ENCODE measurements around the gene LYPD6B.
A peak's percentile ranks its signal among the peaks of the same experiment; 100 is the strongest.

Gene LYPD6B

DNA sequence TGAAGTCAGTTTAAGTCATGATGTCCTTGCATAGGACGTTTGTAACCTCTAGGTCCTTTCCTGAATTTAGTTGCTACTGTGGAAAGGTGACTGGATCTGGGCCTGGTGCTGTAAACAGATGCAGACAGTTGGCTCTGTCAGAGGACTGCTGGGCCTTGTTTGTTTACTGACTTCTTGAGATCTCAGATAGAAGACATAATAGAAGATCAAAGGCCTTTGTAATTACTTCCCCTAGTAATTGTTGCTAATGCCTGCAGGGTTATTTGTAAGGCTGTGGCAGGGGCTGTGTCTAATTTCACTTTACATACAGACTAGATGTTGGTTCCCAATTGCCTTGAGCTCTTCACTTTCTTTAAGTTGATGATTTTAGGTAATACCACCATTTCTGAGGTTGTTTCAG, 42.5 kb downstream of the LYPD6B start:
- no peak for DNase-seq

DNA sequence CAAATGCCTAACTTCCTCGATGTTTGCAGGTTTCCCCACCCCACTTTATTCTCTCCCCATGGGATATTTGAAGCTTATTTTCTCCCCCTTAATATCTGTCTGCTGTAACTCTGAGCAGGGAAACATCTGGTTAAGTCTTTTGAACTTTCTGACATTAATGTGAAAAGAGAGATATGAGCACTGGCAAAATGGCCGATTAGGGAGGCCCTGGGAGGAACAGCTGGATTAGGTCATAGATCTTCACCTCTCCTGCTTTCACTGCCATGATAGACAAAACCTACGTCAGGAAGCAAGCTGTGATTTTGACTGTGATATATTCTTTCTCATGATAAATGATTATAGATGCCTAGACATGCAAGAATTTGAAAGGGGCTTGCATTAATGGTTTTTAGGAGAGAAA, 43.6 kb downstream of the LYPD6B start:
- no peak for DNase-seq

DNA sequence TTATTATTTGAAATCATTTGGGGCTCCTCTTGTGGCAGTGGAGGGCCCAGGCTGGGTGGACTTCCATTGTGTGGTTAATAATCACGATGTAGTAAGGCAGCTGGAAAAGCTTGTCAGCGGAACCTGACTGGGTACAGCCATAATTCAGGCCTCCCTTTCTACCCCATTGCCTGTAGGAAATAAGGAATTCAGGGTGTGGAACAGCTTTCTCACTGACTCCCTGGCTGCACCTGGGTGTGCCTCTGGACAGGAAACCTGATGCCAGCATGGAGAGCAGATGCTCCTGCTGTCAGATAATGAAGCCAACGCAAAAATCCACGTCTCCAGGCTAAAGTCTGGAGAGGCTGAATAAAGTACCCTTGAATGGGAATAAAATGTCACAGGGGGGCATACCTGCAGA, 44.2 kb downstream of the LYPD6B start:
- DNase-seq, result no peak

DNA sequence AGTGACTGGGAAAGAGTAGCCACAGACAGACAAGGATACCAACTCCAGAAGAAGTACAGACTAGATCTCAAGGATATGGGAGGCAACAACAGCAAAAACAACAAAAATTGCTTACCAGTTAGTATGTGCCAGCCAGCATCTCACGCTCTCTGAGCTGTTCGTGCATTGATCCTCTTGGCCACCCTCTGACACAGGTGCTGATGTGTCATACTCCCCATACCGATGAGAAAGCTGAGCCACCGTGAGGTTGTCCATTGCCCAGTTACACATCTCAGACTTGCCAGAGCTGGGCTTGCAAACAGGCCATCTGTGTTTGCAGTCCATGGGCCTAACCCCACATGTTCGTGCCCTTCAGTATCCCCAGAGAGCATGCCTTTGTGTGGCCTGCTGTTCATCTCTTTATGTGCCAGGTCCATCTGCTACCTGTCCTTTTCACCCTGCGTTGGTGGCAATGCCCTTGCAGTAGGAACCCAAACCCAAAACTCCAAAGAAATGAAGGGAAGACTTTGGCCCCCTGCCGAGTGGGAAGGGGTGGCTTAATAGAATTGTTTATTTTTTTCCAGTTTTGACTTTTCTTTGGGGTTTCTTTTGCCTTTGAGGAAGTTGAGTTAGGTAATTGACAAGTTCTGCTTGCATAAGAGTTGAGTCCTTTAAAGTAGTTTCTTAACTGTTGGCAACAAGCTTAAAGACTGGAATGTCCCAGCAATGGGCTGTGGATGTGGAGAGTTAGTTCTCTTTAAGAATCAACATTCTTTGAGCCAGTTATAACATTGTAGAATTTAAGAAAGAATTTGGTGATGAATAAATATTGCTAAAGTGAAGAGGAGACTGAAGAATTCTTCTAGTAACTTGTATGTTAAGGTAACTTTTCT, 46.7 kb downstream of the LYPD6B start:
- peak; percentile 29 for DNase-seq

DNA sequence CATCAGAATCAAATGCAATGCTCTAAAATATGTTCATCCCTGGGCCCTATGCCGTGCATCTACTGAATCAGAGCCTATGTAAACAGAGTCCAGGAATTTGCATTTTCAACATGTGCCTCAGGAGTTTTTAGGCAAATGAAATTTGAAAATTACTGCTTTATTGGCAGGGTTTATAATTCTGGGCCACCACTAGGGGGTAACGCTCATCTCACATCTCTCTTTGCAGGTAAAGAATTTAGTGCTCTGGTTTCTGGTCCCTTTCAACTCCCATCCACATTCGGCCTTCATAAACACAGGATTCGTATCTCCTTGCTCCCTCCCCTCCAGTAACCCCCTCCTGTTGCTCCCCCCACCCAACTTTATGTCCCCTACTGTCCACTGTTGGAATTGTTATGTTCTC, 49.3 kb downstream of the LYPD6B start:
- no peak for DNase-seq

DNA sequence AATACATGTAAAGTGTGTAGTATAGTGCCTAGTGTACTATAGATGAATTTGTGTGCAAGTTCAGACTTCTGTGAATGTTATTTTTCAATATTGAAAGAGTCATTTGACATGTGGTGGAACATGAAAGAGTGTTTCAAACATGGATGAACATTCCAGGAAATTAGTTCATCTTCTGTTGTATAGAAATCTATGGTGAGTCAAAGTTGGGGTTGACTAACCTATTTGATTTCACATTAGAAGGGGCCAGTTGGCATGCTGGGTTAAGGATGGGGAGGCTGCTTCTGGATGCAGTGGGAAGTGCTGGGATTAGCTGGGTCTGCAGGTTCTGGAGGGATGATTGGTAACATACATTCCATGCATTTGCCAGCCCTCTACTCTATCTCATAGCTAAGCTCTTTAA, 50.6 kb downstream of the LYPD6B start:
- DNase-seq, result no peak

DNA sequence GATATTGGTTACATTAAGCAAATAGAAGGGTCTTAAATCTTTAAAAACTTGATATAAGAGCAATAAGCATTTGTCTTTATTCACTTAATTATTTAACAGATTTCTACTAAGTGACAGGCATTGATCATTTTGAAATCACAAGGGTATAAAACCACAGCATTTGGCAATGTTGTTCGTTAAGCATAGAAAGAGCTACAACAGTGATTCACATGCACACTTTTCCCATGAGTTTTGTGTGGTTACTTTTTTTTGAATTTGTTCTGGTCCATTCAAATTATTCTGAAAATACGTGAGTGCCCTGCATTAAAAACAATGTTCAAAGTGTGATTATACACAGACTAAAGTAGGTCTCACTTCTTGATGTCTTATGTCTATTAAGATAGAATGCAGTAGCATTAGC, 52.2 kb downstream of the LYPD6B start:
- DNase-seq, result no peak

DNA sequence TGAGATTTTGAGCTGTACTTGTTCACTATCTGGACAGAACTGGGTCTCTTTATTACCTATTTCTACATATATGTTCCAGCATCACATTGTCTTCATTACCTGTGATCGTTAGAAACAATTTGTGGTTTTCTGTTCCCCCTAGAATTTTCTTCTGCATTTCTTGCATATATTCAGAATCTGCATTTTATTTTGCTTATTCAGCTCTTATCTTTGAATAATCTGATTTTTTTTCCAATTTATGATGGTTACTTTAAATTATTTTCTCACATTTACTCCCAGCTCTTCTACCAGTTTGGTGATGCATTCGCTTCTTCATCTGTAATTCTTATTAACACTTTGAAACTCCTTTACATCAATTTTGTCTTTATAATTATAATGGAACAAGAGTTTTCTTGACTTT, 55.1 kb downstream of the LYPD6B start:
- no peak for DNase-seq

DNA sequence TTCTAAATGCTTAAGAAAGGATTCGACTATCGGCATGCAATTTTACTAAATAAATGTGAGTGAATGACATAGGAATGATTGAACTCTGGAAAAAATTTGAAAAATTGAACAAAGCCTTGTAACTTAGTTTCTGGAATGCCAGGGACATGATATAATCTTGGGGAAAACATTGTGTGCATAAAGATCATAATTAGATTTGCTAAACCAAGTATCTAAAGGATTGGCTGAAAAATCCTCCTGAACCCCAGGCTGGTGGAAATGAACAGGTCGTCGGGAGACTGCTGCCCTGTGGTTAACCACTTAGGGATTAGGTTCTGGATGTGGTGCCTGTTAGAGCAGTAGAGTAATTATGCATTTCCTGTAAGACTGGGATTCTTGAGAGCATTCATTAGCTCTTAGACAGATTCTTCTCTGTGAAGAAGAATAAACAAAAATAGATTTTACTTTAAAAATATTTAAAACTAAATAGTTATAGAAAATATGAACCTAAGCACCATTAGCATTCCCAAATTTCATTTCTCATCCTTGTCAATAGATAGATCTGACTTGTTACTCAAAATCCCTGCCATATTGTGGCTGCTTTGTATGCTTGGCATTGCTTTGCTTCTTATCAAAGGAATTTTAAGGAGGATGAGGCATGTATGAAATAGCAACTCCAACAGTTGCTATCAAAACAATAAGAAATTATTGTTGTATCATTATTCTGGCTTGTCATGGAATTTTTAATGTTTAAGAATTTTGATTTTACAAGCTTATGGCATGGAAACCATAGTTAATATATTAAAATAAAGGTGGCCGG, 55.9 kb downstream of the LYPD6B start:
- DNase-seq, result no peak

DNA sequence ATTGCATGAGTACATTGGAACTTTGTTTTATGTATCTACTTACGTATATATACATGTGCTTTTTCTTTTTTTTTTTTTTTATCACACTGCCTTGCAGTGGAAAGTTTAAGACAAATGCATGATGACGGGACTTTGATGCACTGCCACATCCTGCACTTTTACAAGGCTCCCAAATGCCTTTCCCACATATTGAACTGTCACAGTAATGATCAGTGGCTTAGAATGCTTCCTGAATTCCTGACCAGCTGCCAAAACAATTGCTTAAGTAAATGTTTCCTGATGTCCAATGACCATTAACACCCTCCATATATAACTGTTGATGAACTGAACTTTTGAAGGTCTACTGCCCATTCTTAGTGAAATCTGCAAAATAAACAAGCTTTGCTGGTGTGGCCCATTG, 60.2 kb downstream of the LYPD6B start:
- DNase-seq, result no peak

DNA sequence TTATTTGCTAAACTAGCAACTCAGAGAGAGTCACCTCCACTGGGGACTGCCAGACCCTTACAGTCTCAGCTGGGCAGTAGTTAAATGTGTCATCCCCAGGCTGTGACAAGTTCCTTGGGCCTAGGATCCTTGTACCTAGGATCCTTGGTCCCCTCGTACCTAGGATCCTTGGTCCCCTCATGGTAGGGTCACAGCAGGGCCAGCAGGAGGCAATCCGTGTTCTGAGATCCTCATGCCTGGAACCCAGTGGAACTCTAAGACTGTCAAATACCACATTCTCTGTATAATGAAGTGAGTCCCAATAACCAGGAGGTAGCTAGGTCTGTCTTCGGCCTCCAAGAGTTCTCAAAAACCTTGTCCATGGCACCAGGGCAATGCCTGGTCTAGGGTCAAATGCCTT, 60.8 kb downstream of the LYPD6B start:
- no peak for DNase-seq

DNA sequence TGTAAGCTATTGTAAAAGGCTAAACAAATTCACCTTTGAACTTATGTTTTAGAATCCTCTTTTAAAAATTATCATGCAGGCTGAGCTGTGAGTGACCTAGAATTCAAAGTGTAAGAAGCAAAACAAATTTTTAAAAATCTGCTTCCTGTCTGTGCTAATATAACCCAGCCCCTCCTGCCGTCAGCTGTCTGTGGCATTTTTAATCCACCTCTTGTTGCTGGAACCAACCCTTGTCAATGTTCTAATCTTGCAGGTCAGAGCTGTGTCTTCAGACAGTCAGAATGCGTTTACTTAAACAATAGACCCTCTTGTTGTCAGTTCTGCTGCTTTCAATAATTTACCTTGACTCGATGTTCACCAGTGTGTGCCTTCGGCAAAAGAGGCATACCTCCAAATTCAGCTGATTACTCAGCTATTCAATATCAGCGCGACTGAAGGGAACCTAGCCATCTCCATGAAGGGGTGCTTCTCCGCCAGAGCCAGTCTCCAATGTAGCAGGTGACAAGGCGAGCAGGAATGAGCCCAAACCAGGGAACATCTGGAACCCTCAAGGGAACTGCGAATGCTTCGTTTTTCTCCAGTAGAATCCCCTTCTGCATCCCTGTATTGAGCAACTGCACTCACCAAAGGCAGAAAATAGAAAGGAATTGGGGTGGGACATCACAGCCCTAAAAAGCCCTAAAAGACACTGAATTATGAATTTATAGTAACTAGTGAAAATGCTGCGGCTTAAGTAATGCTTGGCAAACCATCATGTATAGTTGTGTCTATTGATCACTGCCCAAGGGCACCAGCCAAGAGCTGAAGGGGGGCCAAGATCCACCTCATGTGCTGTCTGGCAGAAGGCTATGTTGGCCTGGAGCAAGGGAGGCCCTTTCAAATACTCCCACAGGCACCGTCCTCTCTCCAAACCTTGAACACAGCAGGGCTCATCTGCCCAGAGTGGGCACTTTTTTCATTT, 62.5 kb downstream of the LYPD6B start:
- DNase-seq, result no peak

DNA sequence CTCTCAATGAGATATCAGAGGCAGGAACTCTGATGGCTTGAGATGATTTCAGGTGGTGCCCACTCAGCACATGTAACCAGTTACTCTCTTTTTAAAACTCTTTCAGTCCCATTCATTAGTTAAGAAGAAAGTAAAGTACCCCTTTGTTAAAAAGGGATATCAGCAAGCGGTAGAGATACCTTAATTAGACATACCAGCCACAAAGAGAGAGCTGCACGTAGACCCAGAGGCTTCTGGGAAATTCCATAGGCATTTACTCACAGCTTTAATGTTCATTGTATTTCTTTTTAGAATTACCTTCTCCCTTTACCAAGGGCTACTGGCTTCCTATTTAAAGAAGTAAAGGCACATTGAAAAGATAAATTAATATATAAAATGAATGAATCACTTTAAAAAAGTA, 63.3 kb downstream of the LYPD6B start:
- DNase-seq, result no peak

DNA sequence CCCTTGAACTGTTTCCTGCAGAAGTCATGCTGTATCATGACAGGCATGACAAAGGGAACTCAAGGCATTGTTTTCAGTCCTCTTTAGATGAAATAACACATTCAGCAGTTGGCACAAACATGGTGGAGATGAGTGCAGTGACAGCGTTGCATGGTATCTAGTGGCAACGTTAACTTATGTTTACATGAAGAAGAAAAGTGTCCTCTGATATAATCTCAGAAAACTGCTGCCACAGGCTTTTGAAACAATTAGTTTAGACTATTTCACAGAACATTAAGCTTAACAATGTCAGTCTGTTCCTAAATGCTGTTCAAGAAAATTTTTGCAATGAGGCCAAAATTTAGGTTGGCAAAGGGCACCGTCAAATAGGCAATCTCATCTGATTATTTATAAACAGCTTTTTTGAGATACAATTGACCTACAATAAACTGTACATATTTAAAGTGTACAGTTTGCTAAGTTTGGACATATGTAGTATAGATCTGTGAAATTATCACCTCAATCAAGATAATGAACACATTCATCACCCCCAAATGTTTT, 64.7 kb downstream of the LYPD6B start:
- no peak for DNase-seq

DNA sequence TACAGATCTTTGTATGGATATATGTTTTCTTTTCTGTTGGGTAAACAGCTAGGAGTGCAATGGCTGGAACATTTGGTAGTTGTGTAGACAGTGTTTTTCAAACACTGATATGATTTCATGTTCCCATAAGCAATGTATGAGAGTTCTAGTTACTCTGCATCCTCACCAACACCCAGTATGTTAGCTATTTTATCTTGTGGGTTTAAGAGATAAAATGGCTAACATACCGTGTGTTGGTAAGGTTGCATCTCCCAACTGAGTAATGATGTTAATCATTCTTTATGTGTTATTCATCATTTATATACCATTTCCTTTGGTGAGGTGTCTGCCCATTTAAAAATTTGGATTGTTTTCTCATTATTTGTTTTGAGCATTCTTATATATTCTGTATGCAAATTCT, 65.7 kb downstream of the LYPD6B start:
- no peak for DNase-seq

DNA sequence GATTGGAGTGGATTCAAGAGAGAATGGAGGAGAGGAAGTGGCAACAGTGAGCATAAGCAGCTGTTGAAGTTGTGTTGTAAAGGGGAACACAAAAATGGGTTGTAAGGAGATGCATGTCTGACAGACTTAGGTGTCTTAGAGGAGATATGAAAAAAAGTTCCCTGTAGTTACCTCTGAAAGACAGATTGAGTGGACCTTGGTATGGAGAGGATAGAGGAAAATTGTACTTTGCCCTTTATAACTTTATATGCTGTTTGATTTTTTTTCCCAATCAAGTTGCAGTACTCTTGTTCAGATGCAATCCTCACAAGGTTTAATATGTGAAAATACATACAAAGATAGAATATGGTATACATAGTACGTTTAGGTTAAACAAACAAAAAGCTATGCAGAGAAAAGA, 73.6 kb downstream of the LYPD6B start:
- DNase-seq, result no peak

DNA sequence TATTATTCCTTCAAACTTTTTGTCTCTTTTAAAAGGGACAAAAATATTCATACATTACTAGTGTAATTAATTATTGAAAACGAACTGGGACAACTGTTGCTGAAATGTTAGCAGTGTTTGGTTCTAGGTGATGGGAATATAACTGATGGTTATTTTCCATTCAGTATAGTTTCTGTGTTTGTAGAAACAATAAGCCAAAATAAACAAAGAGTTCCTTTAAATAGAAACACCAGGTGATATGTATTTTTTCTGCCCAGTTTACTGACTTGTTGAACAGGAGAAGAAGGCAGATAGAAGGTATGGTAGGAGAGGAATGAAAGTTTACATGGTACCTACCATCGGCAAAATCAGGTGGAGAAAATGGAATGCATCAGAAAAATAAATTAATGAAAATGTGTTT, 74.2 kb downstream of the LYPD6B start:
- no peak for DNase-seq

DNA sequence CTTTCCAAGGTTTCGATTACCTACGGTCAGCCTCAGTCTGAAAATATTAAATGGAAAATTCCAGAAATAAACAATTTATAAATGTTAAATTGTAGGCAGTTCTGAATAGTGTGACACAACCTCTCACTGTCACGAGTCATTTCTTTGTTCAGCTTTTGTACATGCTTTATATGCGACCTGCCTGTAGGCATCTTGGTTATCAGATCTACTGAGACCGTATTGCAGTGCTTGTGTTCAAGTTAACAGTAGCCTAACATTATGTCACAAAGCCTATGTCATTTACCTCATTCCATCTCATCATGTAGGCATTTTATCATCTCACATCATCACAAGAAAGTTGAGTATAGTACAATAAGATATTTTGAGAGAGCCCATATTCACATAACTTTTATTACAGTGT, 77.3 kb downstream of the LYPD6B start:
- no peak for DNase-seq

DNA sequence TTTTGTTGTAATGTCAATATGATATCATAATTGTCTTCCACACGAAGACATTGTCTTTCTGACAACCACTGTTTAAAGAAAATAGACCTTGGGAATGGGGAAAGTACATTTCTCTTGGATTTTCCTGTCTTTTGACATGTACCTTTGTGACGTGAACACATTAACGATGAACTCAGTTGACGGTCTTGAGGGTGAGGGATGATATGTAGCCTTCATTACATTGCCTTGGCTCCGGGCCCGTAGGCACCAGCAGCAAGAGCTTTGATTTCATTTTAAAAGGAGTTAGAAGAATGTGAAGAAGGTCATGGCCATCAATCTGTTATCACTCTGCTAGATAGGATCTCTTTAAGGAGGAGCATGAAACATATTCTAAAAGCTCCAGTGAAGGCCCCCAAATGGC, 80.9 kb downstream of the LYPD6B start:
- DNase-seq, result no peak

DNA sequence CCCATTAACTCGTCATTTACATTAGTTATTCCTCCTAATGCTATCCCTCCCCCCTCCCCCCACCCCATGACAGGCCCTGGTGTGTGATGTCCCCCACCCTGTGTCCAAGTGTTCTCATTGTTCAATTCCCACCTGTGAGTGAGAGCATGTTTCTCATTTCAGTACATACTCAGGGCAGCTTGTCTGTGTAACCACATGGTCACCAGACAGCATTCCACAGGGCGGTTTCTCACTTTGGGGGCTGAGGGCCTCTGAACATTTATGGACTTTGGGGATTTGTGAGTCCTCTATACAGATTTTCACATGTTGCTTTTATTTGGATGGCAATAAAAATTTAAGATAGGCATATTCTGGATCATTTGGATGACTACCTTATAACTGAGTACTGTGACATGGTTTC, 84.0 kb downstream of the LYPD6B start:
- no peak for DNase-seq

DNA sequence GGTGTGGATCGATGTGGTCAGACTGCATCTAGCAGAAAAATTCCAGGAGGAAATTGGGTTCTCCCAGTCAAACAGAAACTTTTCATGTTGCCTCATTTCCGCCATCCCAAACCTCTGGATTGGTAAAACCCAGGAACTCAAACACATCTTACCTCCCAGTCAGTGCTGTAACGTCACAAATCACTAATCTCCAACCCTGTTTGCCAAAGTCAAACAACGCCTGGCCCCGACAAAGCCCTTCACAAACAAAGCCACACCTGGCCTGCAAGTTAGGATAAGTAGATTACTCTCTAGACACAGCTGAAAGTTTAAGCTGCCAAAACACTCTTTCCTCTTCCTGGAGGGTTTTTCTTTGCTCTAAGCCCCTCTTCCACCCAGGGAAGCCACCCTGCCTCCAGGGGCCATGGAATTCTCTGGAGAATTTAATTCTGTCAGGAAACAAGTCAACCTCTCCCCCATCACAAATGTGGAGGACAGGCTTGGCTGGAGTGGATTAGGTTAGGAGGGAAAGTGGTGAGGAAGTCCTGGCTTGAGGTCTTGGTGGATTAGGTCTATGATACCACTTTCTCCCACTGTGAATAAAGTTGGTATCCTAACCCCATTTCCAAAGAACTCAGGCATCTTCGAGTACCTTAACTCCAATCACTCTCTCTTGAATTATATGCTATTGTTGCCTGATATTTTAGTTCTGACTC, 86.7 kb downstream of the LYPD6B start:
- DNase-seq, result no peak

DNA sequence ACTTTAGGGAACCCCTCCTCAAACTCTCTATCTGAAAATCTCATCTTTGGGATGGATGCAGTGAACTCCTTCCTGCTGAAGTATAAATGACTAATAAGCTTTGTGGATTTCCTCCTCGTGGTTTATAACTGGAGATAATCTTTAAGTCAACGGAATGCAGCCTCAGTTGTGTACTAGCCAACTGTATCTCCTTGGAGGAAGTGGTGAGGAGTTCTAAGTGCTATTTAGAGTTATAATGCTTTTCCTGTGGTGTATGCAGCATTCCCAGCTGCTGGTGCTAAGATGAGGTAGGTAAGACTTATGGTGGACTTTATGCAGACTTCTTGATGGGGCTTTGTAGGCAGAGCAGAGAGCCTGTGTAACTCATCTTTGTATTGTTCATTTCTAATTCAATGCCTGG, 90.9 kb downstream of the LYPD6B start:
- DNase-seq, result no peak
